Measurements from ENCODE around the gene REC8.

DNA sequence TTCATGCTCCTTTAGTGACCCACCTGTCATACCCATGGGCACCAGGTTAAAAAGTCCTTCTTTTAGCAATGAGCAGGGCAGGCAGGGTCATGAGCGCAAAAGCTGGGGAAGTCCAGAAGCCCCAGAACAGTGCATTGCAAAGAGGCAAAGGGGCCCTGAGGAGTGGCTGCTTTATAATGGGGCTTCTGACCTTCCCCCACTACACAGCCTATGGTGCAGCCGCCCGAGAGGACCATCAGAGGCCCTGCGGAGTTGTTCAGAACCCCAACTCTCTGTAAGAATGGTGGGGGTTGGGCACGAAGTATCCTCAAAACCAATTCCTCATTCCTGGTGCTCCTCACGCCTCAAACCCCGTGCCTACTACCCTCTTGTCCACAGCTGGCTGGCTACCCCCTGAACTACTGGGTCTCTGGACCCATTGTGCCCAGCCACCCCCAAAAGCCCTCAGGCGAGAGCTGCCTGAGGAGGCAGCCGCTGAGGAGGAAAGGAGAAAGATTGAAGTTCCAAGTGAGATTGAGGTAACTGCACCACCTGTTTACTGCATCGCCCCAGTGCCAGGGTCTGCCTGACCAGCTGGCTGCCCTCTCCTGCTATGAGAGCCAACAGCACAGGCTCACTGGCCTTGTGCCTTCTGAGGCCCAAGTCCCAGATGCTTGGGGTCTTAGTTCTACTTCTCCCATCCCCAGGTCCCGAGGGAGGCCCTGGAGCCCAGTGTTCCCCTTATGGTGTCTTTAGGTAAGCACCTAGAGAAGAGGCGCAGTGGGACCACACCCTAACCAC, 6.7 kb downstream of the REC8 start:
- TF ChIP-seq, protein P1, sequence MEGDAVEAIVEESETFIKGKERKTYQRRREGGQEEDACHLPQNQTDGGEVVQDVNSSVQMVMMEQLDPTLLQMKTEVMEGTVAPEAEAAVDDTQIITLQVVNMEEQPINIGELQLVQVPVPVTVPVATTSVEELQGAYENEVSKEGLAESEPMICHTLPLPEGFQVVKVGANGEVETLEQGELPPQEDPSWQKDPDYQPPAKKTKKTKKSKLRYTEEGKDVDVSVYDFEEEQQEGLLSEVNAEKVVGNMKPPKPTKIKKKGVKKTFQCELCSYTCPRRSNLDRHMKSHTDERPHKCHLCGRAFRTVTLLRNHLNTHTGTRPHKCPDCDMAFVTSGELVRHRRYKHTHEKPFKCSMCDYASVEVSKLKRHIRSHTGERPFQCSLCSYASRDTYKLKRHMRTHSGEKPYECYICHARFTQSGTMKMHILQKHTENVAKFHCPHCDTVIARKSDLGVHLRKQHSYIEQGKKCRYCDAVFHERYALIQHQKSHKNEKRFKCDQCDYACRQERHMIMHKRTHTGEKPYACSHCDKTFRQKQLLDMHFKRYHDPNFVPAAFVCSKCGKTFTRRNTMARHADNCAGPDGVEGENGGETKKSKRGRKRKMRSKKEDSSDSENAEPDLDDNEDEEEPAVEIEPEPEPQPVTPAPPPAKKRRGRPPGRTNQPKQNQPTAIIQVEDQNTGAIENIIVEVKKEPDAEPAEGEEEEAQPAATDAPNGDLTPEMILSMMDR (IDR thresholded peaks at IDR 0.05; ENCODE audit: borderline replicate concordance, extremely low read depth, low read length, poor library complexity, severe bottlenecking): no peak
- no peak for TF ChIP-seq EZH2 (IDR thresholded peaks at IDR 0.05; ENCODE audit: borderline replicate concordance, low read depth, low read length, severe bottlenecking)

Data from DND-41 (cell line).